Measurements from ENCODE around the gene TMEM150B.

TMEM150B gene

GRCh38 chr19:55278391-55279135 lies 46.6 kb downstream of the TMEM150B start:
- DNase-seq (ENCODE audit: low spot score): no peak

- no peak for DNase-seq (ENCODE audit: low spot score)
These were observed 47.6 kb downstream of the TMEM150B start for GRCh38 chr19:55277494-55277893.

GRCh38 chr19:55276720-55277430 lies 48.3 kb downstream of the TMEM150B start:
- no peak for DNase-seq (ENCODE audit: low spot score)

- peak; percentile 45 for DNase-seq (ENCODE audit: low spot score)
These were observed 49.1 kb downstream of the TMEM150B start for GRCh38 chr19:55275851-55276719.

GRCh38 chr19:55273978-55274707 lies 51.0 kb downstream of the TMEM150B start:
- DNase-seq (ENCODE audit: low spot score): no peak

GRCh38 chr19:55272142-55272541 lies 53.0 kb downstream of the TMEM150B start:
- no peak for DNase-seq (ENCODE audit: low spot score)

GRCh38 chr19:55270172-55270942 lies 54.8 kb downstream of the TMEM150B start:
- DNase-seq (ENCODE audit: low spot score): no peak

- DNase-seq (ENCODE audit: low spot score): no peak
These were observed 55.8 kb downstream of the TMEM150B start for GRCh38 chr19:55269299-55269698.

GRCh38 chr19:55266840-55267239 lies 58.3 kb downstream of the TMEM150B start:
- no peak for DNase-seq (ENCODE audit: low spot score)

- no peak for DNase-seq (ENCODE audit: low spot score)
These were observed 58.7 kb downstream of the TMEM150B start for GRCh38 chr19:55266404-55266803.

GRCh38 chr19:55265723-55266386 lies 59.3 kb downstream of the TMEM150B start:
- DNase-seq (ENCODE audit: low spot score): no peak

- DNase-seq (ENCODE audit: low spot score): no peak
These were observed 60.0 kb downstream of the TMEM150B start for GRCh38 chr19:55265173-55265572.

GRCh38 chr19:55264531-55264930 lies 60.6 kb downstream of the TMEM150B start:
- no peak for DNase-seq (ENCODE audit: low spot score)
